GM21360 (cell line): ENCODE data around the gene INPP4B.
"Not testable (repeated sequence)": the region's sequence is repeated elsewhere in the genome, so short reads cannot be mapped to it uniquely, and the experiment has no call there.

ENCODE experiments used
- ATAC-seq: cut with Tn5 transposase; IDR thresholded peaks from one replicate; pipeline ENCODE4 v1.9.1; 2021; ENCODE audit warnings: mild to moderate bottlenecking, moderate library complexity; ENCODE audit not compliant: unreplicated experiment

Gene INPP4B

DNA sequence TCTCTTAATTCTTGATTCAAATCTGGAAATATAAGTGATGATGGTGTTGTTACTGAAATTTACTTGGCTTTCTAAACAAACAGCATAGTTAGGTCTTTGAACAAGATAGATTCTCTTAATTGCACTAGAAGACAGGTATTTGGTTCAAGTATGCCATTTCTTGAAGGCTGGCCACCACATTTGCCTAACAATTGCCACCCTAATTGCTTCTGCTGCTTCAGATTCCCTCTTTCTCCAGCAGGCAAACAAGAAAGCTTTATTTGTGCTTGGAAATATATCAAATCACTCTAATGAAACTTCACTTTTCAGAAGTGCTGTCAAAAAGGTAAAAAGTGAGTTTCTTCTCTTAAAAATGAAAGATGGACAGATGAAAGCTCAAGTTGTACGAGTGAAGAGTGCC is 418.6 kb downstream of the INPP4B start:
- no peak for ATAC-seq

DNA sequence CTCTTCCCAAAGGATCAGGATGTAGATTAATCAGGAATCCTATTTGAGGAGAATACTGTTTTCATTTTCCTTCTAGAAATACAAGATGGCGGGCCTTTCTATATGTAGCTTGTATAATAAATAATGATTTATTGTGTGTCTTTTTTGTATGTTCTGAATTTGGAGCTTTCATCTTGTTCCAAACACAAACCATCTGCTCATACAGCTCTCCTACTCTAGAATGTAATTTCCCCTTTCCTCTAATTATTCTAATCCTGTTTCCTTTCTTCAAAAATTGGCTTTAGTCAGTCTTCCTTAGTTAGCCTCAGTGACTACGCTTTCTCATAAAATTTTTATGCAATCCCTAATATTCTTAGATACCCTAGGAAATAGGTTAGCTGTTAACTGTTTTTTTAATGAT is 422.2 kb downstream of the INPP4B start:
- ATAC-seq: no peak

DNA sequence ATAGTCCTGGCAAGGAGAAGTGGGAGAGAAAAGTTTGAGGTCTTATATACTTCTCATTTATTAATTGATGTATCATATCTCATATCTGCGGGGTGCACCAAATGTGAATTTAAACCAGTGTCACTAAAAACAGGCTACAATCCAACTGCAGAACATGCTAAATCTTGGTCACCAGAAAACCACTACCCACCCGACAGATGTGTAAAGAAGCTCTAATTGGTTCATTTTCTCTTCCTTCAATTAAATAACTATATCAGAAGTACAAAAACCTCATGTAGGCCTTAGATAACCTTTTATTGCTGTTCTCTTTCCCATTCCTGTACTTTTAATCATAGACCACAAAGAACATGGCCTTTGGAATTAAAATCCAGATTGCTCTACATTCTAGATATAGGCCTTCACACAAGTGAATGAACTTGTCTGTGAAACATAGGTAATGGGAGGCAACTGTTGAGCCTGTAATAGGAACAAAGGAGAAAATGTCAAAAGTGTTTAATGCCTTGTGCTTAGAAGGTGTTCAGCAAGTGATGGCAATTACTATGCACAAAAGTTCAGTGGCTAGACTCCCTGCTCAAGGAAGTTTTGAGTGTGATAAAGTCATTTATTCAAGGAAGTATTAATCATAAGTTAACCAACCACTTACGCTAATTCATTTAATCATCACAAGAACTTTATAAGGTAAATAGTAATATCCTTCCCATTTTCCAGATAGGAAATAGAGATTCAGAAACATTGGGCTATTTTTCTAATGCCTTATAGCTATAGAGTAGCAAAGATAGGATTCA is 425.6 kb downstream of the INPP4B start:
- ATAC-seq: no peak

DNA sequence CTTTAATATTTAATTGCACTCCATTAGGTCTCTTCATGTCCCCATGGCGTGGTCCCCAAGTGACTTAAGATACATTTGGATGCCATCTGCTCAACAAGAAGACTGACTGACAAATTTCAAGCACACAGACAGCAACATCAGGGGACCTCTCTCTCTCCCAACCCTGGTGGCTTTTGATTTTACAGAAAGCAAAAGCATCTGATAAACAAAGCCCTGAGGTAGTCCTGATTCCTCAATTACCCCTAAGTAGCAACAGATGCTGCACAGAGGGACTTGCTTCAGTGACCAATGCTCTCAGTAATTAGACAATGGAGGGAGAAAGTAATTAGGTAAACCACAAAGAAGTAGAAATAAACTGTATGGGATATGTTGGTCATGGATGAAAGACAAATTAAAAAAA is 426.4 kb downstream of the INPP4B start:
- ATAC-seq: no peak

DNA sequence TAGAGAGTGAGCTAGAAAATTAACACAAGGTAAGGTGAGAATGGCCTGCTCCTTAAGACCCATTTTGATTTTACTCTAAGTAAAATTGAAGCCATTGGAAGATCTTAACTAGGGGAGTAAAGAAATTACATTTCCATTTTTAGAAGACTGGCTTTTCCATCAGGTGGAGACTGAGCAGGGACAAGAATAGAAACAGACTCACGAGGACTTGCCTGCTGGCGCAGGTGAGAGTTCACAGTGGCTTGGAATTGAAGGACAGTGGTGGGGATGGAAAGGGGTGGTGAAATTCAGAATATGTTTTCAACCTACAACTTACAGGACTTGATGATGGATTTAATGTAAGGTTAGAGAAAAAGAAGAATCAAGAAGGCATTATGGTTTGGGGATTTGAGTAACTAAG is 427.4 kb downstream of the INPP4B start:
- no peak for ATAC-seq

DNA sequence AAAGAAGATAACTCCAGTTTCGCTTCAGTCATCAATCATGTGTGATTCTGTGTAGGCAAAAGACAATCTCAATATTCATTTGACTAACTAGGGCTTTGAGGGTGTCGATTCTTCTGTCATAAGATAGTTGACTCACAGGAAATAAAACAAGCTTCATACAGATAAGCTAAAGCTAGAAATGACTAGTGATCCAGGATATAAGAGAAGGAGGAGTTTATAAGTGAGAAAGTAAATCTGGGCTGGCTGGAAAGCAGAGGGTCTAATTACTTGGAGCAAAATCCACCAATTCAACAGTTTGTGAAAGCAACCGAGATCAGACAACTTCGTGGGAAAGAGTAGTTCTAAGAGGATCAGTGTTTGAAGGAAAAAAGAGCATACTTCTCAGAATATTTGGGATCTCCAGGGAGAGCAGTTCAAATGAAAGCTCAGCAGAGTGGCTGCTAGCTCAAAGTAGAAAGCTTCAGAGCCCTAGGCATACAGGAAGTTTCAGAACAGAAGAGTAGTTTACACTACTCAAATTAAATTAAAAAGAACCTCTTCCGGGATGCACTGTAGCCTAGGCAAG is 429.3 kb downstream of the INPP4B start:
- no peak for ATAC-seq

DNA sequence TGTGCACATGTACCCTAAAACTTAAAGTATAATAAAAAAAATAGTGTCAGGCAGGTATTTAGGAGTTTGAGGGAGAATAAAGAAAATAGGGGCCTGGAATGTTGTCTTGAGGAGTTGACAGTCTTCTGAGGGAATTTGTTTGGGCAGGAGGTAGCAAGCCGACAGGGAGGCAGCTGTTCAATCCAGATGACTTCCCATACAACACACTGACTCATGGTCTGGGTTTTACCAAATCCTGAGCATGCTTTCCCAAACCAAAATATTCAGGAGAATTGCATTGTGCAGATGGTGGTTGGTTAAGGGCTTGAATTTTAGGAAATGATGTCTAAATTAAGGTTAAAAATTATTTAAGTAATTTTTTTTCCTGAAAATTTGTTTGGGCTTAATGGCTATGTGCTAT is 430.0 kb downstream of the INPP4B start:
- ATAC-seq: no peak

DNA sequence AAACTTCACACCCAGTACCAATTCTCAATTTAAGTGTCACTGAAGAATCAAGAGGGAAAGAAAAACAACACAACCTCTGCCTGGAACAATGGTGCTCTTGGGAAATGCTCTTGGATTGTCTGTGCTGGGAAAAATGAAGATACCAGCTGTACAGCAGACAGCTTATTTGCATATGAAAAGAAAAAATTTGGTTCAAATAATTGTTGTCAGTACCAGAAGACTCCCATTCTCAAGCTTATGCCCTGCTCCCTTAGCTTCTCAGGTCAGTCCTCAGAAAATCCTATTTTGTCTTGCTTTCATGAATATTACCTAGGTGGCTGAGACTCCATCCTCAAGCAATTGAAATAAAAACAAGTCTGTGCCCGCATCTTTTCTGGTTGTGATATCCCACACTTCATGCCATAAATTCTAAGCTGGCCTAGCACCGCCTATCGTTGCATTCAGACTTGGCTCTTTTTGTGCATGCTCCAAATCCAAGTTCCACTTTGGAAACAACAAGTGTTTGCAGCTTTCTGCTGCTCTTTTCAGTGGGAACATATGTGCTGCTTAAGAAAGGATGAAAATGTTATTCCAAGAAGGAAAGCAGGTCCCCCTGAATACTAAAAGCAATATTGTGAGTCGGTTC is 431.6 kb downstream of the INPP4B start:
- ATAC-seq: no peak

DNA sequence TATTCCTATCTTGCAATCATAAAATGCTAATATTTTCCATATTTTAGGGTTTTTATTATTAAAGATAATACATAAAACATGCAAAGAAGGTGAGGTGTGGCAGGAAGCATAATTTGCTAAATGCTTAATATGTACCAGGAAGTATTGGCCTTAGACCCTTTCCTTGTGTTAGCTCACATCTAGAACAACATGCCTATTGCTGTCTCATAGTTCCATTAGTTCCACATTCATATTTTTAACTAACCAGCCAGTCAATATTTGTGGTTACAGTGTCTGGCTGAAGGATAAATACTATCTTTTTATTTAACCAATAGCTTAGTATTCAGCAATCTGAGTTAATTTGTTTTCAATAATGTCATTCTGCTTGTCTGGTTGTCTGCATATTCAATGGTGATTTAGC is 432.6 kb downstream of the INPP4B start:
- ATAC-seq: no peak

DNA sequence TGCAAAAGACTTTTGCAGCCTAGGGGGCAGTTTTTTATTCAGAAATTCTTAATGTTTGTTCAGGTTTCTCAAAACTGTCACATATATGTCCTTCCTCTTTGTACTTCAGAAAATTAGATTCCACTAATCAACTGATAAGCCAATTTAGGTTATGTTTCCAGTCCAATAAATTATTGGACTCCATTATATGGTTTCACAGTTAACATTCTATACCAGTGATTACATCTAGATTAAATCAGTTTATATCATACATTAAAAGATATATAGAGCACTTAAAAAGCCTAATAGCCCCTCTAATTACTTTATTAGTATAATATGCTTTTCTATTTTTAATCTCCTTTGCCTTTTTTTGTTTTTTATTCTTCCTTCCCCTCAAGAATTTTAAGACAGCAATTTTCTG is 434.1 kb downstream of the INPP4B start:
- no peak for ATAC-seq

DNA sequence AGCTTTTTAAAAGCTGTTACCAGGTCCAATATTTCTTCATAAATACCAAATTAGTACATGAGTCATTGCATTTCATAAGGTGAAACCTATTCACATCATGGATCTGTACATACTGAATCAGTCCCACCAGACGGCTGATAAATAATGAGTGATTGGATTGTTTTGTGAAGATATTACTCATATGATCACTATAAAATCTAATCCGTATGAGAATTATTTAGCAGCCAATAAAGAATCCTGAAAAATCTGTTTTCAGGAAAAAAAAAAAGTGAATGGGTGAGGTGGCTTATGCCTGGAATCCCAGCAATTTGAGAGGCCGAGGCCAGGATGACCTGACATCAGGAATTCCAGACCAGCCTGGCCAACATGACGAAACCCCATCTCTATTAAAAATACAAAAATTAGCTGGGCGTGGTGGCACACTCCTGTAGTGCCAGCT is 438.1 kb downstream of the INPP4B start:
- no peak for ATAC-seq

DNA sequence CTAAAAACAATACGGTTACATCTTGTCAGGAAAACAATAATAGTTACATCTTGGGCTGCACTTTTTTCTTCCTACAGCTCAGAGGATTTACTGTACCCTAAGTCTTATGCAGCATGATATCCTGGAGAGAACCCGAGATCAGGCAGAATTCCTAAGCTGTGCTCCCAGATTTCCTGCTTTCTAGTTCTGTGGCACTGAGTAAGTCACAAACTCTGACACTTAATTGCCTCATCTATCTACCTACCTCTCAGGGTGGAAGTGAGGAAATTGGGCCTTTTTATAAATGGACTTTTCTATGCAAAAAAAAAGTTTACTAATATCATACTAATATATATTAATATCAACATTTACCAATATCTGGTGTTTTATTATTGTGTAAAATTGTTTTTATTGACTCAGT is 438.5 kb downstream of the INPP4B start:
- ATAC-seq: no peak

DNA sequence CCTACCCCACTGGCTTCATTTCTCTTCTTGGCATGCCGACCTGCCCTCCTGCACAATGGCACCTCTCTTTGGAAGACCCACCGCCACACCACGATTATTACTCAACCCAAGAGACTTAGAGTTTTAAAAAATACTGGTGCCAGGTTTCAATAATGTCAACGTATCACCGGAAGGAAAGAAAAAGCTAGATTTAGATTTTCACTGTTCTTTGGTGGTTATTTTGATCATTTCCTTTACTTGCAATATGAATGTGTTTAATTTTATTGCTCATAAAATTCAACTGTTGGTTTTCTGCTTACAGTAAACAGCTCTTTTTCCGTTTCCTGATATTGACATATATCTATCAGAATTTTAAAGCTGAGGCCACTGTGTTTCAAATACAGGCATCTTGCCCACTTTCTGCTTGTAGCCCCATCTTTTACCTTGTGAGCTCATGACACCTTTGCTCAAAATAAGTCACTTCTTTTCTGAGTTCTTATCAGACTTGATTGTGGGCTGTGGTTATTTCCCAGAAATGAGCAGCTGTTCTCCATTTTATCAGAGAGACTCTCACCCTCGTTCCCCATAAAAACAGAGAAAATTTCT is 439.1 kb downstream of the INPP4B start:
- ATAC-seq: no peak

DNA sequence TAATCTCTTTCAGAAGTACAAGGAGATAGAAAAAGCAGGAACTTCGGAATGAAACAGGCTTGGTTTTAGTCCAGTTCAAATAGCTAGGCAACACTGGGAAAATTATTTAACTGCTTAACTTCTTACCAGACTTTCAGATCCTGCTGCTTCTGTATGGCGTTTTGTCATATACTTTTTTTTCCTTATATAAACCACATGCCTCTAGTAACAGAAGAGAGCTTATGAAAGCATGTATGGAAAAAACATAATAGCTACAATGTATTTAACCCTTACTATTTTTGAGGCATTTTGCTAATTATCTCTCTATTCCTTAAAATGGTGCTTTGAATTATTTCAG is 439.6 kb downstream of the INPP4B start:
- ATAC-seq: no peak

DNA sequence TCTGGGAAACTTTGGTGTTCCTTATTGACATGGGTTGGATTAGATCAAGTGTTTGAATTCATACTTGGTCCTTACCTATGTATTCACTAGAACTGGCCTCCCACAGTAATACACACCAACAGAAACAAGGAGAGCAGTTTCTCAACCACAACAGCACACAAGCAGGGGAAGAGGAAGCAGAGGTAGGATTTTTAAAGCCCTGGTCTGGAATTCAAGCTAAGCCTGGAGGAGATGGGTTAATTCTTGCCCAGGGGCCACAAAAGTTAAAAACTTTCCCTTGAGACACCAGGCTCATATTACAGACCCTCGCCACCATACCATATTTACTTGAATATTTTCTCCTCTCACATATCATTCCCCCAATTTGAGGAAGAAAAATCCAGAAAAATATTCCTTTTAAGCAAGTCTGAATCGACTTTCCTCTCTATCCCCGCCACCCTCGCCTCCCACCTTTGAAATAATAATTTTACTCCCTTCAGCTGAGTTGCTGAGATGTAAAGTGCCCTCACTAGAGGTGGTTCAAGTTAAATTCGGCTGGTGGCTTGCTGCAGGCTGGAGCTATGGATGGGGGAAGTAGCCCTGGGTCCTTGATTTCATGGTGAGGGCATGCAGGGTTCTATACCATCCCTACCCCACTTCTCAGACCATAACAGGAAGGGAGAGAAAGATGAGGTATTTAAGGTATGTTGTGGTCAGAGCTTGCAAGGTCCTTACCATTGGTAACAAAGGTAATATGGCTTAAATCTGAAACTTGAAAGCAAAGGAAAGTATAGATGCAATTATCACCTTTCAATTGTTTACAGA is 440.2 kb downstream of the INPP4B start:
- ATAC-seq: peak; percentile 38

DNA sequence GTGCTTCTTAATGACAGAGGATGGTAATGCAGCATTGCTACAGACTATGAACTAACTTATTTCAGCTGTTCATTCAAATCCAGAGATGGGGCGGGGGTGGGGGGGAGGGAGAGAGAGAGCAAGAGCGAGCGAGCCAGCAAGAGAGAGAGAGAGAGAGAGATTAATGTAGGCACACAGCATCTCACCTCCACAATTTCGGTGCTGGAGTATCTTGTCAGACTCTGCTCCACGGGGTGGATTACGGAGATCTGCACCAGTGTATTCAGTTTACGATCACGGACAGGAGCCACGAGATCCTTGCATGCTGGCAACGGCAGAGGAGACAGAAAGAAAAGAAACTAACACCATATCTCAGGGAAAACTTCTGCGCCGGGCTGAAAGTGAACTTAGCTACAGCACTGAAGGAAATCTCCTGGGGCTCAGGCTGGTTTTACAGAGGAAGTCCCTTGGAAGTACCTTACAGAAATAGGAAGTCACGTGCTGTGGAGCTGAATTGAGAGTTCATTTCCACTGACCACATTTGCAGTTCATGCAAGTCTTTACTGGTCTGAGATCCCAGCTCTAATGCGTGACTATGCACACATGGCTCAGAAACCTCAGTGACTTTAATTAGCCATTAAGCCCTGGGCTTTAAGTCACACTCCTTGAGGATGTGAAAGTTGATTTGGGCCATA is 440.9 kb downstream of the INPP4B start:
- ATAC-seq: peak; percentile 63

DNA sequence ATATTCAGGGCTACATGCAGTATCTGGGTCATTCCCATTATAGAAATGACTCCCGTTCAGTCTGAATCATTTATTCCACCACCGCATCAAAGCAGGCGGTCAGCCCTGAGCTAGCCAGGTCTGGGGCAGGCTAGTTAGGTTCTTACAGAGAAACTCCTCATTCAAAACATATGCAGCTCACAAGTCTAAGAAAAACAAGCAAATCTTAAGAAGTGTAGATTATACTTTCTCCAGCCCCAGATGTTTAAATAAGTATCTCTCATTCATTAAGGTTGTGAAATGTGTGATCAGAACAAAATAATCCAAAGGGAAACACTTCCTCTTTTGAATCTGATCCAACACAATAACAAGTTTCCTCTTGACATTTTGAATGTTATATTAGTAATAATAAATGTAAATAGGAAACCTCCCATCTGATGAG is 441.9 kb downstream of the INPP4B start:
- ATAC-seq: no peak

DNA sequence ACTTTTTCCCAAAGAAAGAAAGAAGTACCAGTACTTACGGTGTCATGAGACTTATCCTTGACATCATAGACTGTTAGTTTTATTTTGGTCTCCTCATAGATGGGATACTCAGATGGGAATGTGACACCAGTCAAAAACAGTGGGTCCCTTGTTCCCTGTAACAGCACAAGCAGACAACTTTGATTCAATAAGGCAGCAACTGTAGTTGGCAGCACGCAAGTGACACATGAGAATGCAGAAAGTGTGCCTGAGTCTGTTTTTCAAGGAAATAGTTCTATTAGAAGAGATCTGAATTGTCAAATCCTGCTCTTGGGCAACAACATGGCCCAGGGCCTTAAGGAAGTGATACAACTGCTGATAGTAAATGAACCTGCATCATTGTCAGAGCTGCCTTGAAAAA is 443.2 kb downstream of the INPP4B start:
- no peak for ATAC-seq

DNA sequence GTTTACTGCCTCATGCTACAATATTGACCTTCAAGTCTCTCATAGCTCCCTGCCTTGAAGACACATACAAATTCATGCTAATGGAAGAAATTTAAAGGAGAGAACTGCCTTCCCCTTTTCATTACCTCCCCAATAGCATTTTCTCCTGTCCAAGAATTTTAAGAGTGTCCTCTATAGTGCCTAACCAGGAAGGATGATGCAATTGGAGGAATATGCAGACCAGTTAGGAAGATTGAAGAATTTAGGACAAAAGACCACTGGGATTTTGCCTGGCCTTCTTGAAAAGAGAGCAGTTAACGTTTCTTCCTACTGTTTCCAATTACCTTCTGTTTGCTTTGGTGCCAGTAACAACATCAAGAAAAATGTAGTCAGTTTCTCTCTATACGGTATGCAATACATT is 443.9 kb downstream of the INPP4B start:
- no peak for ATAC-seq

DNA sequence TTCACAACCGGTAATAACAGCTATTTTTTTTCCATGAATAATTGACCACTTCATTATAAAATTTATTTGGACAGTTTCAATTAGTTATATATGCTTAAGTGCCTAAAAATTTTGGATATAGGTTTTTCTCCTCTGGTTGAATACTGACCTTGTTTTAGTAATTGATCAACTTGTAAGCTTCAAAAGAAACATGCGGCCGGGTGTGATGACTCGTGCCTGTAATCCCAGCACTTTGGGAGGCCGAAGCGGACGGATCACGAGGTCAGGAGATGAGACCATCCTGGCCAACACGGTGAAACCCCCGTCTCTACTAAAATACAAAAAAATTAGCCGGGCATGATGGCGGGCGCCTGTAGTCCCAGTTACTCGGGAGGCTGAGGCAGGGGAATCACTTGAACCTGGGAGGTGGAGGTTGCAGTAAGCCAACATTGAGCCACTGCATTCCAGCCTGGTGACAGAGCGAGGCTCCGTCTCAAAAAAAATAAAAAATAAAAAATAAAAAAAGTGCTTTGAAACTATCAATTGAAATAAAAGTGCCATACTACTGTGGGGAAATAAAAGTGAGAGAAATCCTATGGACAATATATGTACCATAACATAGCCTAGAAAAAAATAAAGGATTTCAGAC is 448.6 kb downstream of the INPP4B start:
- ATAC-seq: not testable (repeated sequence)
